OCI-LY3 (cell line): ENCODE measurements around the gene ARHGAP8.

Experiments used
- EZH2phosphoT487 ChIP-seq: fragments of 200-600 bp; shearing (Covaris generic); IDR thresholded peaks from 2 replicates; pipeline ENCODE4 v1.6.1; 2018; ENCODE audit warnings: antibody characterized with exemption, mixed run types, low read depth
- TF ChIP-seq, protein P1 (sequence below): fragments of 200-600, 300-600 bp; sonication (generic); IDR thresholded peaks from 2 replicates; pipeline ENCODE4 v1.5.1; 2014; ENCODE audit warnings: antibody characterized with exemption, low read length, low read depth

DNA sequence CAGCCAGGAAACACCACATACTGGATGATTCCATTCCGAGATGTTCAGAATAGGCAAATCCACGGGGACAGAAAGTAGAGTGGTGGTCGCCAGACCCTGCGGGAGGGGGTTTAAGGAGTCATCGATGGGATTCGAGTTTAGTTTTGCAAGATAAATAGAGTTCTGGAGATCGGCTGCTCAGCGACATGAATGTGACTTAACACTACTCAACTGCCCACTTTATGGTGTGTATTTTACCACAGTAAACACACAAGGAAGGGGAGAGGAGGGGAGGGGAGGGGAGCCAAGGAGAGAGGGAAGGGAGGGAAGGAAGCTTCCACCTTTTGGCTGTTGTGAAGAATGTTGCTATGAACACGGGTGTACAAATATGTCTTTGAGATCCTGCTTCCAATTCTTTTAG lies 10.4 kb upstream of the ARHGAP8 start:
- TF ChIP-seq, protein P1, sequence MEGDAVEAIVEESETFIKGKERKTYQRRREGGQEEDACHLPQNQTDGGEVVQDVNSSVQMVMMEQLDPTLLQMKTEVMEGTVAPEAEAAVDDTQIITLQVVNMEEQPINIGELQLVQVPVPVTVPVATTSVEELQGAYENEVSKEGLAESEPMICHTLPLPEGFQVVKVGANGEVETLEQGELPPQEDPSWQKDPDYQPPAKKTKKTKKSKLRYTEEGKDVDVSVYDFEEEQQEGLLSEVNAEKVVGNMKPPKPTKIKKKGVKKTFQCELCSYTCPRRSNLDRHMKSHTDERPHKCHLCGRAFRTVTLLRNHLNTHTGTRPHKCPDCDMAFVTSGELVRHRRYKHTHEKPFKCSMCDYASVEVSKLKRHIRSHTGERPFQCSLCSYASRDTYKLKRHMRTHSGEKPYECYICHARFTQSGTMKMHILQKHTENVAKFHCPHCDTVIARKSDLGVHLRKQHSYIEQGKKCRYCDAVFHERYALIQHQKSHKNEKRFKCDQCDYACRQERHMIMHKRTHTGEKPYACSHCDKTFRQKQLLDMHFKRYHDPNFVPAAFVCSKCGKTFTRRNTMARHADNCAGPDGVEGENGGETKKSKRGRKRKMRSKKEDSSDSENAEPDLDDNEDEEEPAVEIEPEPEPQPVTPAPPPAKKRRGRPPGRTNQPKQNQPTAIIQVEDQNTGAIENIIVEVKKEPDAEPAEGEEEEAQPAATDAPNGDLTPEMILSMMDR, result no peak
- TF ChIP-seq EZH2phosphoT487, result no peak
